ENCODE data around the gene FYB1. TPM values are rescaled to one million over a fixed set of nuclear protein-coding genes. Genes with fewer than 3 reads are reported as not detected.

Gene FYB1
- total and polyA plus RNA-seq, 2 donors (not counting 1 experiment from before 2014, with no cell fraction given): 1.3 to 1.4 TPM

DNA sequence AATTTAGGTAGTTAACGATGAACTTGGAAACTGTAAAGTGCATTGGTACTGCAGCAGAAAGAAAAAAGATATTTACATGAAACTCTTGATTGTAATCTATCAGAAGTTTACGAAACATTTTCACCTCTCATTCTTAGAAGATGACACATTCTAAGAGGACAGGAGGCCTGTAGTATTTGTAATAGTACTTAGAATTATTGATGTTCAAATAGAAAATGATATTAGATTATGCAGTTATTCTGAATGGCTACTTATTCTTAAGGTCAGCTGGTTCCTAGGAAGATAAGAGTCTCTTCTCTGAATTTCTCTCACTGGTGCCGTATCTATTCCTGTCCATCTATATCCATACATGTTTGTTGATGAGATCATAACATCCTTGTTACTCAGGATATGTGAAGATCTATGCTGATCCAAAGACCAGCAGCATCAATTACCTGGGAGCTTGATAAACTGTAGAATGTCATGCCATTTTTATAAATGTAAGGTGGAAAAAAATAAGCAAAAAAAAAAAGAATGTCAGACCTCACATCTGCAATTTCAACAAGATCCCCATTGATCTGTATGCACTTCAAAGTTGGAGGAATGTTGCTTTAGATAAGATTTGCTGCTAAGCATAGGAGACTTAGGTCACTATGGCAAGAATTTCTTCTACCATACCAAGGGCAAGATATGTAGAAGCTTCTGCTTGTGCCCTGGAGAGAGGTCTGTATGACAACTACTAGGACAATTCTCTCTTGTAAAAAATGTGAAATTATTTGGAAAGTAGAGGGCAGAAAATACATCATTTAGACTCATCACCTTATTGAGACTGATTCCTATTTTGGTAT is 102.8 kb downstream of the FYB1 start:
- Histone ChIP-seq H3K9me3 (ENCODE audit: control extremely low read depth in 1 of 3, control insufficient read depth in 2 of 3, insufficient read depth in 1 of 3, low read length in 2 of 3) (no peaks in the 10 kb centered on the region), H3K4me3 (ENCODE audit: control extremely low read depth in 1 of 5, extremely low read depth in 1 of 5, insufficient read depth in 1 of 5, low read depth in 2 of 5, low read length in 4 of 5) (no peak overlapping the region), H3K79me2 (ENCODE audit: control insufficient read depth, insufficient read depth, low read length) (no peaks in the 10 kb centered on the region), H3K27me3 (replicated peaks in 1 of 4; ENCODE audit: control extremely low read depth in 1 of 4, control insufficient read depth in 3 of 4, insufficient read depth in 4 of 4, low read length in 3 of 4) (peaks cover 0 to 2% (median 0%) of the 10 kb centered on the region in 4 experiments), H3K4me2 (replicated peaks; ENCODE audit: low read depth, low read length, poor library complexity, severe bottlenecking) (no peak overlapping the region), H3K36me3 (replicated peaks in 1 of 2; ENCODE audit: control extremely low read depth in 1 of 2, control insufficient read depth in 1 of 2, extremely low read depth in 1 of 2, insufficient read depth in 2 of 2, low read length in 1 of 2) (no peaks in the 10 kb centered on the region), H4K20me1 (ENCODE audit: control insufficient read depth, insufficient read depth, low read length, poor library complexity, severe bottlenecking) (no peaks in the 10 kb centered on the region), H3K9ac (ENCODE audit: low read length) (no peak overlapping the region), H3K4me1 (ENCODE audit: control insufficient read depth in 2 of 2, insufficient read depth in 2 of 2, low read length in 2 of 2) (no peaks in the 10 kb centered on the region), H2AFZ (ENCODE audit: insufficient read depth, low read depth, low read length, poor library complexity, severe bottlenecking) (no peak overlapping the region), H3K27ac (ENCODE audit: low read length in 2 of 2) (no peak overlapping the region)
- POLR2A ChIA-PET: no interaction called here
- Mint-ChIP-seq H3K27ac (no peak overlapping the region), H3K27me3 (no peaks in the 10 kb centered on the region), H3K4me3 (no peak overlapping the region), H3K9me3 (ENCODE audit: insufficient read depth) (no peaks in the 10 kb centered on the region), H3K4me1 (no peaks in the 10 kb centered on the region)
- no CpG with 5 or more reads among the region's 3 CpGs for WGBS (ENCODE audit: insufficient coverage)
- TF ChIP-seq, protein P1, sequence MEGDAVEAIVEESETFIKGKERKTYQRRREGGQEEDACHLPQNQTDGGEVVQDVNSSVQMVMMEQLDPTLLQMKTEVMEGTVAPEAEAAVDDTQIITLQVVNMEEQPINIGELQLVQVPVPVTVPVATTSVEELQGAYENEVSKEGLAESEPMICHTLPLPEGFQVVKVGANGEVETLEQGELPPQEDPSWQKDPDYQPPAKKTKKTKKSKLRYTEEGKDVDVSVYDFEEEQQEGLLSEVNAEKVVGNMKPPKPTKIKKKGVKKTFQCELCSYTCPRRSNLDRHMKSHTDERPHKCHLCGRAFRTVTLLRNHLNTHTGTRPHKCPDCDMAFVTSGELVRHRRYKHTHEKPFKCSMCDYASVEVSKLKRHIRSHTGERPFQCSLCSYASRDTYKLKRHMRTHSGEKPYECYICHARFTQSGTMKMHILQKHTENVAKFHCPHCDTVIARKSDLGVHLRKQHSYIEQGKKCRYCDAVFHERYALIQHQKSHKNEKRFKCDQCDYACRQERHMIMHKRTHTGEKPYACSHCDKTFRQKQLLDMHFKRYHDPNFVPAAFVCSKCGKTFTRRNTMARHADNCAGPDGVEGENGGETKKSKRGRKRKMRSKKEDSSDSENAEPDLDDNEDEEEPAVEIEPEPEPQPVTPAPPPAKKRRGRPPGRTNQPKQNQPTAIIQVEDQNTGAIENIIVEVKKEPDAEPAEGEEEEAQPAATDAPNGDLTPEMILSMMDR (IDR thresholded peaks at IDR 0.05): no peak
- TF ChIP-seq EZH2 (IDR thresholded peaks at IDR 0.05; ENCODE audit: borderline replicate concordance, insufficient read depth, low read depth, low read length, poor library complexity, severe bottlenecking): no peak
- intact Hi-C loops (cut with micrococcal nuclease): no loop called here
- DNase-seq (no peak), ATAC-seq (ENCODE audit: low read depth) (no peak)
- CTCF ChIA-PET: no interaction called here

DNA sequence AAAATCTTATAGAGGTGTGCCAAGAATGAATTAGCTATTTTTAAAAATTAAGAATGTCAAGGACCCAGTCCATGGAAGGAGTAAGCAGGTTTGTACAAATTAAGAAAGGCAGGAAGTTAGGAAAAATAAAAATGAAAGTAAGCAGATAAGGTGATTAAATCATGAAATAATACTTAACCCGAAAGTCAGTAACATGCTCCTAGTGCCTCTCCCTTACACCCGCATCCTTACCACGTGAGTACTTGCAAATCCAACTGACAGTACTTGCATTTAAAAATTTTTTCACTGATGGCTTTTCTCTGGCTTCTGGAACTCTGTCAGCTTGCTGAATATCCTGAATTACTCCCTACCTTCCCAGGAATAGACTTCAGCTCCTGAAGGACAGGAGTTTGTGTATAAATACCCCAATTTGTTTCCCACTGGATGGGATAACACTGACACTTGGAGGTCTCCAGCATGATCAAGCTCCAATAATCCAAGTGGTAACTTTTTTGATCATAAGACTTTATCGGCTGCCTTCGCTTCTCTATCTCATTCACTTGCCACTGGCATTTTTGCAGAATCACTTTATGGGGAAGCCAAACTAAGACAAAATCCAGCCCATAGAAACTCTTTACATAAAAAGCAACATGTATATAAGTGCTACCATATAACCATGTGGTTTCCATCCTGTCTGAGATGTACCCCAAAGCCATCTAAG is 103.6 kb downstream of the FYB1 start:
- H3K27ac Mint-ChIP-seq: no peak overlapping the region

More for the DNA sequence above, 103.6 kb downstream of the FYB1 start:
- Mint-ChIP-seq H3K4me1 (no peaks in the 10 kb centered on the region), H3K4me3 (no peak overlapping the region), H3K27me3 (no peaks in the 10 kb centered on the region), H3K9me3 (ENCODE audit: insufficient read depth) (no peaks in the 10 kb centered on the region)
- no peak overlapping the region for H3K9ac ChIP-seq (ENCODE audit: low read length)
- H3K36me3 ChIP-seq (replicated peaks in 1 of 2; ENCODE audit: control extremely low read depth in 1 of 2, control insufficient read depth in 1 of 2, extremely low read depth in 1 of 2, insufficient read depth in 2 of 2, low read length in 1 of 2): no peaks in the 10 kb centered on the region
- no peak overlapping the region for H2AFZ ChIP-seq (ENCODE audit: insufficient read depth, low read depth, low read length, poor library complexity, severe bottlenecking)
- H3K27me3 ChIP-seq (replicated peaks in 1 of 4; ENCODE audit: control extremely low read depth in 1 of 4, control insufficient read depth in 3 of 4, insufficient read depth in 4 of 4, low read length in 3 of 4): peaks cover 0 to 2% (median 0%) of the 10 kb centered on the region in 4 experiments
- H4K20me1 ChIP-seq (ENCODE audit: control insufficient read depth, insufficient read depth, low read length, poor library complexity, severe bottlenecking): no peaks in the 10 kb centered on the region
- H3K4me2 ChIP-seq (replicated peaks; ENCODE audit: low read depth, low read length, poor library complexity, severe bottlenecking): no peak overlapping the region
- H3K9me3 ChIP-seq (ENCODE audit: control extremely low read depth in 1 of 3, control insufficient read depth in 2 of 3, insufficient read depth in 1 of 3, low read length in 2 of 3): no peaks in the 10 kb centered on the region
- H3K4me3 ChIP-seq (ENCODE audit: control extremely low read depth in 1 of 5, extremely low read depth in 1 of 5, insufficient read depth in 1 of 5, low read depth in 2 of 5, low read length in 4 of 5): no peak overlapping the region
- CTCF ChIA-PET: interaction anchor here (1.0 kb wide), 1 partner anchor 35 kb away, joined by 4 read pairs; no protein-coding TSS in a partner anchor
- 88% methylated on average over 3 of the region's 5 CpGs for WGBS (ENCODE audit: insufficient coverage)
- DNase-seq (no peak), ATAC-seq (ENCODE audit: low read depth) (no peak)
- no peaks in the 10 kb centered on the region for H3K4me1 ChIP-seq (ENCODE audit: control insufficient read depth in 2 of 2, insufficient read depth in 2 of 2, low read length in 2 of 2)
- intact Hi-C loops (cut with micrococcal nuclease): no loop called here
- TF ChIP-seq EZH2 (IDR thresholded peaks at IDR 0.05; ENCODE audit: borderline replicate concordance, insufficient read depth, low read depth, low read length, poor library complexity, severe bottlenecking): no peak
- TF ChIP-seq, protein P1 (IDR thresholded peaks at IDR 0.05): no peak
- POLR2A ChIA-PET: no interaction called here
- no peak overlapping the region for H3K27ac ChIP-seq (ENCODE audit: low read length in 2 of 2)
- no peaks in the 10 kb centered on the region for H3K79me2 ChIP-seq (ENCODE audit: control insufficient read depth, insufficient read depth, low read length)

Measured in B cell (primary cell).